Measurements from ENCODE around the gene PLPPR2. TPM values are rescaled to one million over a fixed set of nuclear protein-coding genes. Genes with fewer than 3 reads are reported as not detected.

PLPPR2 gene
- total and polyA plus RNA-seq, 12 donors = 4.1 to 19.8 (median 10.6) TPM

DNA sequence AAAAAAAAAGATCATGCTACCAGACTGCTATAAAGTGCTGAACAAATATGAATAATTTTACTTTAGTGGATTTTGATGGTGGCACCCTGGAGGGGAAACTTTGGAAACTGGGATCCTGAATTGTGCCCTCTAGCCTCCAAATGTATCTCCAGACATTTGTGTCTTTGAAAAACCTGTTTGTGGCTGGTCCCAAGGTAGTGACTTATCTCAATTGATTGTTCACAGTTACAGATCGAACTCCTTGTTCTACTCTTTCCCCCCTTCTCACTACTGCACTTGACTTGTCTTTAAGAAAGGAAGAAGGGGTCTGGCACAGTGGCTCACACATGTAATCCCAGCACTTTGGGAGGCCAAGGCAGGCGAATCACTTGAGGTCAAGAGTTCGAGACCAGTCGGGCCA lies 53.4 kb downstream of the PLPPR2 start:
- Histone ChIP-seq H3K27me3 (peaks cover 0 to 28% (median 13%) of the 10 kb centered on the region in 7 donors), H3K36me3 (no peaks in the 10 kb centered on the region), H3K27ac (no peak overlapping the region), H3K9me3 (no peaks in the 10 kb centered on the region), H3K4me3 (no peak overlapping the region), H3K4me1 (peaks cover 0 to 20% (median 7%) of the 10 kb centered on the region in 9 donors)
- ATAC-seq (no peak), DNase-seq (no peak)
- intact Hi-C loops (cut with DNase I) = loop anchor here in 2 of 10 donors (10.0 kb wide), 1 partner anchor 114 kb away; the partner anchor contains the start of gene TSPAN16 (in 2 of the 2)
- WGBS, 2 donors = 88 to 92% methylated on average over 4 of the region's 4 CpGs
- no peak for TF ChIP-seq CTCF (IDR thresholded peaks at IDR 0.05)

- Histone ChIP-seq H3K4me1 (peaks cover 0 to 13% (median 4%) of the 10 kb centered on the region in 9 donors), H3K4me3 (no peak overlapping the region), H3K9me3 (no peaks in the 10 kb centered on the region), H3K27me3 (peaks cover 0 to 26% (median 17%) of the 10 kb centered on the region in 7 donors), H3K36me3 (no peaks in the 10 kb centered on the region), H3K27ac (no peak overlapping the region)
- no peak for TF ChIP-seq CTCF (IDR thresholded peaks at IDR 0.05)
- ATAC-seq (no peak), DNase-seq (no peak)
- 74 to 77% methylated on average over 8 of the region's 8 CpGs for whole genome bisulfite sequencing, 2 donors
- intact Hi-C loops (cut with DNase I) = no loop called here
Measured at GRCh38 chr19:11410682-11411081, 55.5 kb downstream of the PLPPR2 start.

DNA sequence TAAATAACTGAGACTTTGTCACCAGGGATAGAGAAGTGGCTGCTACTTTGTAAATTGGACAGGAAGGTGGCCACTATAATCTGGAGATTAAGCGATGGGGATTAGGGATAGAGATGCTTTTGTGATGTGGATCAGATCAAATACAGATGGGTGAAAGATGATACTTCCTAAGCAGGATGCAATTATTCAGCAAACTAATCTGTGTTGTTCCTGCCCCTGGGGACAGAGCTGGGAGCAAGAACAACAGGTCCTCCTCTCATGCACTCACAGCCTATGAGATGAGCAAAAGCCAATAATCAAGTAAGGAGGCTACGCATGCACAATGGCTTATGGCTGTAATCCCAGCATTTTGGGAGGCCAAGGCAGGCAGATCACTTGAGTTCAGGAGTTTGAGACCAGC lies 59.3 kb downstream of the PLPPR2 start:
- no peaks in the 10 kb centered on the region for H3K9me3 ChIP-seq
- intact Hi-C loops (cut with DNase I) = no loop called here
- 90 to 91% methylated on average over 2 of the region's 2 CpGs for WGBS, 2 donors
- H3K36me3 ChIP-seq = no peaks in the 10 kb centered on the region
- H3K27me3 ChIP-seq = peaks cover 6 to 45% (median 34%) of the 10 kb centered on the region in 7 donors
- peaks cover 0 to 12% (median 10%) of the 10 kb centered on the region in 9 donors for H3K4me1 ChIP-seq
- DNase-seq (no peak), ATAC-seq (no peak)
- H3K4me3 ChIP-seq = no peak overlapping the region
- H3K27ac ChIP-seq = no peak overlapping the region
- no peak for TF ChIP-seq CTCF (IDR thresholded peaks at IDR 0.05)

Other genes starting within 250 kb of the PLPPR2 start
- 1 to 10 TPM; 1.6 to 8.5 (median 3.2) TPM for gene SPC24, start 199.7 kb upstream of the PLPPR2 start, total RNA-seq
- gene SPC24, start 199.7 kb upstream of the PLPPR2 start, polyA plus RNA-seq = 1 to 10 TPM in 1 of 2 donors, under 1 TPM in 1; 0.93 to 5.9 TPM
- gene KANK2, start 157.9 kb upstream of the PLPPR2 start, total RNA-seq = 100 to 1,000 TPM; 243 to 355 (median 307) TPM
- gene KANK2, start 157.9 kb upstream of the PLPPR2 start, polyA plus RNA-seq = 100 to 1,000 TPM; 165 to 226 TPM
- 1 to 10 TPM in 2 of 10 donors, under 1 TPM in 2, not detected in 6; 0.34 to 1.8 (median 0.99) TPM for gene ANGPTL8, start 115.8 kb upstream of the PLPPR2 start, total RNA-seq
- 10 to 100 TPM in 1 of 2 donors, 1 to 10 TPM in 1; 3.9 to 13.0 TPM for gene ANGPTL8, start 115.8 kb upstream of the PLPPR2 start, polyA plus RNA-seq
- gene DOCK6, start 92.9 kb upstream of the PLPPR2 start, total RNA-seq = 10 to 100 TPM; 27.6 to 57.2 (median 40.2) TPM
- 10 to 100 TPM; 29.0 to 73.3 TPM for gene DOCK6, start 92.9 kb upstream of the PLPPR2 start, polyA plus RNA-seq
- gene TSPAN16, start 59.3 kb upstream of the PLPPR2 start, total RNA-seq = not detected
- gene TSPAN16, start 59.3 kb upstream of the PLPPR2 start, polyA plus RNA-seq = not detected
- 10 to 100 TPM in 3 of 10 donors, 1 to 10 TPM in 7; 4.5 to 11.6 (median 6.3) TPM for gene RAB3D, start 15.8 kb upstream of the PLPPR2 start, total RNA-seq
- 1 to 10 TPM; 2.7 to 3.1 TPM for gene RAB3D, start 15.8 kb upstream of the PLPPR2 start, polyA plus RNA-seq
- 100 to 1,000 TPM in 2 of 10 donors, 10 to 100 TPM in 8; 65.1 to 114 (median 83.8) TPM for gene TMEM205, start 9.2 kb upstream of the PLPPR2 start, total RNA-seq
- gene TMEM205, start 9.2 kb upstream of the PLPPR2 start, polyA plus RNA-seq = 100 to 1,000 TPM in 1 of 2 donors, 10 to 100 TPM in 1; 89.4 to 184 TPM
- 10 to 100 TPM; 13.4 to 25.5 (median 19.7) TPM for gene CCDC159, start 8.9 kb upstream of the PLPPR2 start, total RNA-seq
- gene CCDC159, start 8.9 kb upstream of the PLPPR2 start, polyA plus RNA-seq = 10 to 100 TPM; 13.0 to 79.9 TPM
- gene SWSAP1, start 19.2 kb downstream of the PLPPR2 start, total RNA-seq = 1 to 10 TPM in 8 of 10 donors, under 1 TPM in 2; 0.53 to 2.1 (median 1.6) TPM
- 1 to 10 TPM; 2.1 to 3.1 TPM for gene SWSAP1, start 19.2 kb downstream of the PLPPR2 start, polyA plus RNA-seq
- gene EPOR, start 28.9 kb downstream of the PLPPR2 start, total RNA-seq = 1 to 10 TPM; 3.8 to 9.1 (median 4.7) TPM
- 10 to 100 TPM in 1 of 2 donors, 1 to 10 TPM in 1; 6.2 to 14.7 TPM for gene EPOR, start 28.9 kb downstream of the PLPPR2 start, polyA plus RNA-seq
- gene RGL3, start 63.9 kb downstream of the PLPPR2 start, total RNA-seq = 10 to 100 TPM in 2 of 10 donors, 1 to 10 TPM in 8; 1.2 to 14.4 (median 3.2) TPM
- 10 to 100 TPM in 1 of 2 donors, 1 to 10 TPM in 1; 5.2 to 37.5 TPM for gene RGL3, start 63.9 kb downstream of the PLPPR2 start, polyA plus RNA-seq
- under 1 TPM in 9 of 10 donors, not detected in 1; 0.17 to 0.64 (median 0.34) TPM for gene ODAD3, start 79.7 kb downstream of the PLPPR2 start, total RNA-seq
- gene ODAD3, start 79.7 kb downstream of the PLPPR2 start, polyA plus RNA-seq = 1 to 10 TPM in 1 of 2 donors, under 1 TPM in 1; 0.83 to 2.2 TPM
- 100 to 1,000 TPM; 106 to 177 (median 123) TPM for gene PRKCSH, start 80.2 kb downstream of the PLPPR2 start, total RNA-seq
- gene PRKCSH, start 80.2 kb downstream of the PLPPR2 start, polyA plus RNA-seq = 10 to 100 TPM; 84.3 to 96.9 TPM
- gene ELAVL3, start 125.6 kb downstream of the PLPPR2 start, total RNA-seq = under 1 TPM in 7 of 10 donors, not detected in 3; 0.07 to 0.44 (median 0.23) TPM
- under 1 TPM; 0.10 to 0.15 TPM for gene ELAVL3, start 125.6 kb downstream of the PLPPR2 start, polyA plus RNA-seq
- 1 to 10 TPM; 2.3 to 6.2 (median 4.0) TPM for gene ZNF653, start 150.4 kb downstream of the PLPPR2 start, total RNA-seq
- 1 to 10 TPM; 5.9 to 7.8 TPM for gene ZNF653, start 150.4 kb downstream of the PLPPR2 start, polyA plus RNA-seq
- gene ECSIT, start 173.7 kb downstream of the PLPPR2 start, total RNA-seq = 100 to 1,000 TPM in 9 of 10 donors, 10 to 100 TPM in 1; 86.8 to 162 (median 131) TPM
- 100 to 1,000 TPM; 164 to 226 TPM for gene ECSIT, start 173.7 kb downstream of the PLPPR2 start, polyA plus RNA-seq
- gene CNN1, start 183.4 kb downstream of the PLPPR2 start, total RNA-seq = 100 to 1,000 TPM in 7 of 10 donors, 10 to 100 TPM in 3; 63.4 to 267 (median 163) TPM
- 100 to 1,000 TPM; 114 to 678 TPM for gene CNN1, start 183.4 kb downstream of the PLPPR2 start, polyA plus RNA-seq
- 10 to 100 TPM; 24.9 to 37.5 (median 30.9) TPM for gene ELOF1, start 203.8 kb downstream of the PLPPR2 start, total RNA-seq
- gene ELOF1, start 203.8 kb downstream of the PLPPR2 start, polyA plus RNA-seq = 10 to 100 TPM; 52.2 to 91.0 TPM
- gene ACP5, start 222.2 kb downstream of the PLPPR2 start, total RNA-seq = 10 to 100 TPM in 1 of 10 donors, 1 to 10 TPM in 7, under 1 TPM in 2; 0.80 to 22.7 (median 2.0) TPM
- gene ACP5, start 222.2 kb downstream of the PLPPR2 start, polyA plus RNA-seq = 1 to 10 TPM; 1.9 to 4.0 TPM
- gene ZNF627, start 242.1 kb downstream of the PLPPR2 start, total RNA-seq = 1 to 10 TPM; 5.3 to 9.8 (median 6.7) TPM
- gene ZNF627, start 242.1 kb downstream of the PLPPR2 start, polyA plus RNA-seq = 1 to 10 TPM; 3.6 to 4.1 TPM